HepG2 (cell line): ENCODE data around the gene MYLK. TPM values are rescaled to one million over a fixed set of nuclear protein-coding genes. Genes with fewer than 3 reads are reported as not detected.

Source experiments
- ATAC-seq: fragments of 200-7000 bp; cut with Tn5 transposase; 3 replicates; pipeline ENCODE4 v1.9.1; 2020; ENCODE audit warnings: mild to moderate bottlenecking, moderate library complexity
- BruUV-seq: library from RNA; stranded (reverse); fragments of 400-500 nt; replicated peaks from 2 replicates; lab custom pipeline; 2021; lab: Mats Ljungman, UMichigan
- CTCF ChIA-PET: fragments of 300-600 bp; formaldehyde crosslinking; extraction: SDS; loops from one replicate; lab custom pipeline; 2021; ENCODE audit warnings: low total read pairs, inconsistent platforms, low intra/inter-chr PET ratio; lab: Yijun Ruan, JAX
- POLR2A ChIA-PET: fragments of 350-600 bp; sonication (Branson Sonifier 250); formaldehyde crosslinking; loops from one replicate; lab custom pipeline; 2020; ENCODE audit warnings: antibody characterized with exemption, inconsistent platforms; lab: Yijun Ruan, JAX
- DNase-seq: peaks from one replicate; pipeline ENCODE4 v3.0.0-alpha.2; 2015; ENCODE audit warnings: low spot score
- FAIRE-seq: peaks from 3 replicates; lab custom pipeline; 2011; peaks lifted over from hg19 to GRCh38; lab: Jason Lieb, UNC
- H2AFZ ChIP-seq: one replicate; pipeline ENCODE4 v1.6.1; 2011; ENCODE audit warnings: low read length, inconsistent platforms
- H3K27ac ChIP-seq: fragments of 300-600 bp; 3 replicates; pipeline ENCODE4 v1.8.0; 2011; ENCODE audit warnings: mixed run types, mild to moderate bottlenecking, mixed read lengths, low read length, inconsistent platforms; ENCODE audit not compliant: insufficient read depth; ENCODE audit errors: extremely low read length
- H3K27me3 ChIP-seq, 2 experiments: fragments of 200-600 bp in 1 of 2; 2 replicates in 1 of 2; 3 replicates in 1 of 2; pipeline versions ENCODE4 v1.6.0 to v1.8.0; 2011; ENCODE audit warnings: low read length in 2 of 2, mild to moderate bottlenecking in 2 of 2, moderate library complexity in 2 of 2, inconsistent platforms in 1 of 2; ENCODE audit not compliant: insufficient read depth in 2 of 2, control insufficient read depth in 1 of 2
- H3K36me3 ChIP-seq, 2 experiments: fragments of 200-600 bp in 1 of 2; replicated peaks in 1 of 2; 2 replicates in 1 of 2; 3 replicates in 1 of 2; pipeline versions ENCODE4 v1.5.1 to v1.8.0; 2011; ENCODE audit warnings: low read length in 2 of 2, inconsistent platforms in 1 of 2; ENCODE audit not compliant: insufficient read depth in 2 of 2, control insufficient read depth in 1 of 2
- H3K4me1 ChIP-seq: 2 replicates; pipeline ENCODE4 v1.5.1; 2012; ENCODE audit warnings: low read length, inconsistent platforms; ENCODE audit not compliant: insufficient read depth
- H3K4me2 ChIP-seq: 2 replicates; pipeline ENCODE4 v1.6.0; 2011; ENCODE audit warnings: low read depth, low read length, inconsistent platforms
- H3K4me3 ChIP-seq, 3 experiments: fragments of 200-600 bp in 1 of 3; sonication (generic), shearing (Covaris generic) in 1 of 3; replicated peaks in 1 of 3; 2 replicates each; pipeline ENCODE4 v1.5.1; 2011 to 2016; ENCODE audit warnings: low read length in 3 of 3, inconsistent platforms in 2 of 3, low read depth in 2 of 3, mild to moderate bottlenecking in 2 of 3, control low read depth in 1 of 3, mixed read lengths in 1 of 3; ENCODE audit not compliant: insufficient read depth in 1 of 3
- H3K79me2 ChIP-seq: one replicate; pipeline ENCODE4 v1.6.1; 2011; ENCODE audit warnings: low read length, inconsistent platforms; ENCODE audit not compliant: insufficient read depth
- H3K9ac ChIP-seq: 2 replicates; pipeline ENCODE4 v1.6.0; 2011; ENCODE audit warnings: mild to moderate bottlenecking, low read depth, low read length, inconsistent platforms; ENCODE audit not compliant: insufficient read depth
- H3K9me3 ChIP-seq: 2 replicates; pipeline ENCODE4 v1.5.1; 2012; ENCODE audit warnings: mild to moderate bottlenecking, low read length
- H4K20me1 ChIP-seq: 2 replicates; pipeline ENCODE4 v1.6.0; 2011; ENCODE audit warnings: inconsistent platforms, mild to moderate bottlenecking, low read length, moderate library complexity; ENCODE audit not compliant: insufficient read depth
- CAMTA2 ChIP-seq: sonication (generic); formaldehyde crosslinking; IDR thresholded peaks from 2 replicates; pipeline ENCODE4 v1.4.0; 2020; ENCODE audit warnings: mild to moderate bottlenecking, missing genetic modification reagents, borderline replicate concordance
- CREB3 ChIP-seq: sonication (generic); formaldehyde crosslinking; IDR thresholded peaks from 2 replicates; pipeline ENCODE4 v1.5.0; 2020; ENCODE audit warnings: missing genetic modification reagents
- FIP1L1 ChIP-seq: fragments of 200-400 bp; formaldehyde crosslinking; IDR thresholded peaks from 2 replicates; pipeline ENCODE4 v1.6.1; 2018; ENCODE audit warnings: low read depth, mild to moderate bottlenecking, low read length, moderate library complexity, borderline replicate concordance; ENCODE audit not compliant: insufficient read depth
- HNRNPLL ChIP-seq: fragments of 200-400 bp; formaldehyde crosslinking; IDR thresholded peaks from 2 replicates; pipeline ENCODE4 v1.6.1; 2017; ENCODE audit warnings: mild to moderate bottlenecking, low read depth, low read length; ENCODE audit not compliant: poor library complexity, severe bottlenecking
- HOXA5 ChIP-seq: sonication (generic); formaldehyde crosslinking; IDR thresholded peaks from 2 replicates; pipeline ENCODE4 v1.4.0; 2020; ENCODE audit warnings: missing genetic modification reagents
- MATR3 ChIP-seq: sonication (generic); formaldehyde crosslinking; IDR thresholded peaks from 2 replicates; pipeline ENCODE4 v1.4.0; 2020; ENCODE audit warnings: missing genetic modification reagents
- MAX ChIP-seq: IDR thresholded peaks from 2 replicates; pipeline ENCODE4 v1.6.1; 2012; ENCODE audit warnings: inconsistent platforms
- MZF1 ChIP-seq: sonication (generic); formaldehyde crosslinking; IDR thresholded peaks from 2 replicates; pipeline ENCODE4 v1.8.1; 2023; ENCODE audit warnings: mild to moderate bottlenecking, missing genetic modification reagents, borderline replicate concordance
- RAD51 ChIP-seq: fragments of 450-650 bp; IDR thresholded peaks from 2 replicates; pipeline ENCODE4 v1.6.1; 2016; ENCODE audit warnings: borderline replicate concordance
- SMC3 ChIP-seq: IDR thresholded peaks from 2 replicates; pipeline ENCODE4 v1.6.1; 2011; ENCODE audit warnings: low read length, improper control_type of control experiment
- TAF15 ChIP-seq: fragments of 200-400 bp; formaldehyde crosslinking; IDR thresholded peaks from one replicate; pipeline ENCODE4 v1.6.1; 2018; ENCODE audit warnings: mild to moderate bottlenecking, low read depth, low read length; ENCODE audit not compliant: poor library complexity, severe bottlenecking
- XRCC5 ChIP-seq: fragments of 200-400 bp; formaldehyde crosslinking; optimal IDR thresholded peaks from 2 replicates; pipeline ENCODE3; 2017; ENCODE audit warnings: mild to moderate bottlenecking, low read length
- ZEB1 ChIP-seq: IDR thresholded peaks from 2 replicates; pipeline ENCODE4 v1.6.1; 2012; ENCODE audit warnings: mild to moderate bottlenecking, low read depth, inconsistent platforms; ENCODE audit not compliant: insufficient replicate concordance
- ZFP36L1 ChIP-seq: sonication (generic); formaldehyde crosslinking; IDR thresholded peaks from 2 replicates; pipeline ENCODE4 v1.8.0; 2022; ENCODE audit warnings: mild to moderate bottlenecking, missing genetic modification reagents, moderate library complexity
- ZNF180 ChIP-seq: sonication (generic); formaldehyde crosslinking; IDR thresholded peaks from 2 replicates; pipeline ENCODE4 v1.4.0; 2020; ENCODE audit warnings: low read depth, missing genetic modification reagents, borderline replicate concordance
- ZNF3 ChIP-seq: IDR thresholded peaks from 2 replicates; pipeline ENCODE4 v1.7.0; 2017; ENCODE audit warnings: inconsistent platforms
- ZNF569 ChIP-seq: sonication (generic); formaldehyde crosslinking; IDR thresholded peaks from 2 replicates; pipeline ENCODE4 v1.5.0; 2020; ENCODE audit warnings: mild to moderate bottlenecking, missing genetic modification reagents, moderate library complexity, borderline replicate concordance
- ZNF772 ChIP-seq: sonication (generic); formaldehyde crosslinking; IDR thresholded peaks from 2 replicates; pipeline ENCODE4 v1.5.0; 2020; ENCODE audit warnings: mild to moderate bottlenecking, missing genetic modification reagents
- ZNF776 ChIP-seq: sonication (generic); formaldehyde crosslinking; IDR thresholded peaks from 2 replicates; pipeline ENCODE4 v1.4.0; 2020; ENCODE audit warnings: mild to moderate bottlenecking, missing genetic modification reagents
- WGBS: methylation state at CpG from one replicate; pipeline ENCODE4 v1.1.6; 2017; ENCODE audit warnings: low lambda C conversion rate; 5-methylcytosine and 5-hydroxymethylcytosine counted together
- in situ Hi-C: cut with HindIII; loops from 2 replicates; pipeline ENCODE4 v1.10.0; 2017; ENCODE audit warnings: low pct_unique_long_range_greater_than_20kb; ENCODE audit not compliant: extremely low pct_ligation_motif_present
- intact Hi-C: fragments of 100-400 bp; cut with micrococcal nuclease; formaldehyde crosslinking; loops from one replicate; pipeline ENCODE4 v1.10.0; 2022; ENCODE audit not compliant: unreplicated experiment
- polyA plus RNA-seq, 8 experiments: library from polyadenylated mRNA; depleted of rRNA in 3 of 8; stranded (reverse) in 7 of 8; unstranded in 1 of 8; fragments of >200 nt; fragmentation: Illumina TruSeq in 4 of 8; extraction: Trizol in 4 of 8; gene quantifications; 2 replicates each; pipeline versions ENCODE4 v1.2.1 to v1.2.3, GENCODE V29; 2011 to 2016; ENCODE audit warnings: low read depth in 4 of 8, missing spikeins in 1 of 8, mixed read lengths in 1 of 8; ENCODE audit not compliant: insufficient read depth in 1 of 8
- total RNA-seq, 5 experiments: library from RNA; depleted of rRNA; stranded (reverse); fragments of >200 nt; fragmentation: Illumina TruSeq; extraction: Trizol; gene quantifications; 2 replicates each; pipeline ENCODE4 v1.2.3, GENCODE V29; 2016; ENCODE audit warnings: low read depth in 1 of 5

Gene MYLK
- total and polyA plus RNA-seq, 2 of the 13 experiments (the other 11 are each of a cell fraction or from before 2014, with no cell fraction given): 10.6 to 34.9 TPM

- Histone ChIP-seq H3K4me3 (no peak overlapping the region), H4K20me1 (no peaks in the 10 kb centered on the region), H3K27ac (no peak overlapping the region), H3K79me2 (no peaks in the 10 kb centered on the region), H3K4me1 (peaks cover 21% of the 10 kb centered on the region), H3K9ac (no peak overlapping the region), H3K4me2 (no peak overlapping the region), H3K27me3 (no peaks in the 10 kb centered on the region), H2AFZ (no peak overlapping the region), H3K9me3 (no peaks in the 10 kb centered on the region), H3K36me3 (peaks cover 14 to 46% of the 10 kb centered on the region in 2 experiments)
- in situ Hi-C loops (loop anchor here (5.0 kb wide), 1 partner anchor 41 kb away; no protein-coding TSS in a partner anchor), intact Hi-C loops (no loop called here)
- POLR2A ChIA-PET: no interaction called here
- ATAC-seq (no peak), FAIRE-seq (no peak), DNase-seq (no peak)
- 93% methylated on average over 3 of the region's 3 CpGs for WGBS
- TF ChIP-seq TAF15 (no peak), HNRNPLL (no peak), HOXA5 (CRISPR knock-in tag) (no peak), ZFP36L1 (no peak), ZNF772 (CRISPR knock-in tag) (no peak), ZNF3 (CRISPR knock-in tag) (no peak), CAMTA2 (CRISPR knock-in tag) (no peak), RAD51 (no peak), CREB3 (CRISPR knock-in tag) (no peak), ZNF180 (CRISPR knock-in tag) (no peak), SMC3 (no peak), ZNF776 (CRISPR knock-in tag) (no peak), ZNF569 (CRISPR knock-in tag) (no peak), FIP1L1 (no peak), MAX (no peak), XRCC5 (no peak), MZF1 (no peak), MATR3 (CRISPR knock-in tag) (no peak), ZEB1 (no peak)
- BruUV-seq: no TSS peak
- CTCF ChIA-PET: no interaction called here
Observed at GRCh38 chr3:123656274-123656673, 227.9 kb downstream of the MYLK start.
